Natural killer cell (primary cell): ENCODE data around the gene POLR1B. TPM values are rescaled to one million over a fixed set of nuclear protein-coding genes. Genes with fewer than 3 reads are reported as not detected.
"Not testable (repeated sequence)": the region's sequence is repeated elsewhere in the genome, so short reads cannot be mapped to it uniquely, and the experiment has no call there.

Experiments
- ATAC-seq, 3 donors: fragments of 150-1000 bp in 2 of 3; fragments of 200-7000 bp in 1 of 3; cut with Tn5 transposase; 1 replicate in 1 of 3; 2 replicates in 2 of 3; pipeline ENCODE4 v1.10.0; 2021; ENCODE audit warnings: mild to moderate bottlenecking in 2 of 3, moderate library complexity in 2 of 3
- DNase-seq, 2 donors: peaks; one replicate each; pipeline versions ENCODE4 v3.0.0 to v3.0.0-alpha.2; 2013 to 2021; ENCODE audit warnings: mixed read lengths in 1 of 2
- H3K27ac ChIP-seq: one replicate; pipeline ENCODE4 v1.5.1; 2013; ENCODE audit warnings: mild to moderate bottlenecking, low read length
- H3K27me3 ChIP-seq: one replicate; pipeline ENCODE4 v1.6.1; 2013; ENCODE audit warnings: low read length; ENCODE audit not compliant: control insufficient read depth, insufficient read depth
- H3K36me3 ChIP-seq: one replicate; pipeline ENCODE4 v1.6.1; 2013; ENCODE audit warnings: low read length; ENCODE audit not compliant: control insufficient read depth, insufficient read depth
- H3K4me1 ChIP-seq: one replicate; pipeline ENCODE4 v1.6.1; 2013; ENCODE audit warnings: low read length; ENCODE audit not compliant: control insufficient read depth, insufficient read depth
- H3K4me3 ChIP-seq: one replicate; pipeline ENCODE4 v1.5.1; 2013; ENCODE audit warnings: low read length
- H3K9me3 ChIP-seq: one replicate; pipeline ENCODE4 v1.6.1; 2013; ENCODE audit warnings: low read length; ENCODE audit not compliant: control insufficient read depth, insufficient read depth
- H3K27ac Mint-ChIP-seq, 2 donors: one replicate each; pipeline ENCODE4 v1.8.0; 2022; ENCODE audit warnings: mild to moderate bottlenecking in 2 of 2, mixed read lengths in 2 of 2, moderate library complexity in 1 of 2
- H3K27me3 Mint-ChIP-seq, 2 donors: one replicate each; pipeline ENCODE4 v1.8.0; 2022; ENCODE audit warnings: low read depth in 2 of 2, mixed read lengths in 2 of 2
- H3K36me3 Mint-ChIP-seq: one replicate; pipeline ENCODE4 v1.8.0; 2022; ENCODE audit warnings: mixed read lengths
- H3K4me1 Mint-ChIP-seq, 2 donors: one replicate each; pipeline ENCODE4 v1.8.0; 2022; ENCODE audit warnings: mixed read lengths in 2 of 2
- H3K4me3 Mint-ChIP-seq: one replicate; pipeline ENCODE4 v1.8.0; 2022; ENCODE audit warnings: mild to moderate bottlenecking, moderate library complexity, mixed read lengths
- H3K9me3 Mint-ChIP-seq, 2 donors: one replicate each; pipeline ENCODE4 v1.8.0; 2022; ENCODE audit warnings: mixed read lengths in 2 of 2
- WGBS: methylation state at CpG from one replicate; pipeline ENCODE4 v1.1.7; 2013; ENCODE audit warnings: missing lambda C conversion rate; ENCODE audit not compliant: insufficient coverage; 5-methylcytosine and 5-hydroxymethylcytosine counted together
- intact Hi-C: fragments of 100-400 bp; cut with micrococcal nuclease; formaldehyde crosslinking; loops from one replicate; pipeline ENCODE4 v1.14.2; 2022
- total RNA-seq, 4 donors: library from RNA; stranded (reverse); fragments of 120-200 nt in 1 of 4; gene quantifications; one replicate each; pipeline versions ENCODE4 v1.2.3 to v1.2.4, GENCODE V29; 2013 to 2022
- TF ChIP-seq, protein P1 (sequence below): fragments of 200-600 bp; IDR thresholded peaks from one replicate; pipeline ENCODE4 v1.8.0; 2022; ENCODE audit warnings: antibody characterized with exemption

POLR1B gene
- total RNA-seq, 3 donors from 2014 or later (not counting 1 experiment from before 2014, with no cell fraction given) = 16.2 to 26.5 (median 22.1) TPM

DNA sequence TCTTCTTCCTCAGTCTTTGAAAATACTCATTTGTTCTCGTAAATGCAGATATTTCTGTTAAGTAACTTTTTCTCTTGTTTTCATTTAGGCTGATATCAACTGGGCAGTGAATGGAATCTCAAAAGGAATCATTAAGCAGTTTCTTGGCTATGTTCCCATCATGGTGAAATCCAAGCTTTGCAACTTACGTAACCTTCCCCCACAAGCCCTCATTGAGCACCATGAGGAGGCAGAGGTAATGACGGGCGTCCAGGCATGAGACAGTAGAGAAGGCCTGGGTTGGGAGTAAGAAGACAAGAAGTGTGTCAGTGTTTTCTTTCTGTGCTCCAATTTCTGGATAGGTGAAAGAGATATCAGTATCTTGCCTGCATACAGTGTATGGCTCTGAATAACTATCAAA lies 5.1 kb downstream of the POLR1B start:
- ATAC-seq (no peak), DNase-seq (no peak)
- 92% methylated on average over 3 of the region's 4 CpGs for WGBS
- Mint-ChIP-seq H3K9me3 (no peaks in the 10 kb centered on the region), H3K27ac (no peak overlapping the region), H3K36me3 (peaks cover 26% of the 10 kb centered on the region), H3K4me1 (peaks cover 5 to 6% of the 10 kb centered on the region in 2 donors), H3K4me3 (no peak overlapping the region), H3K27me3 (no peaks in the 10 kb centered on the region)
- no peaks in the 10 kb centered on the region for H3K9me3 ChIP-seq
- TF ChIP-seq, protein P1, sequence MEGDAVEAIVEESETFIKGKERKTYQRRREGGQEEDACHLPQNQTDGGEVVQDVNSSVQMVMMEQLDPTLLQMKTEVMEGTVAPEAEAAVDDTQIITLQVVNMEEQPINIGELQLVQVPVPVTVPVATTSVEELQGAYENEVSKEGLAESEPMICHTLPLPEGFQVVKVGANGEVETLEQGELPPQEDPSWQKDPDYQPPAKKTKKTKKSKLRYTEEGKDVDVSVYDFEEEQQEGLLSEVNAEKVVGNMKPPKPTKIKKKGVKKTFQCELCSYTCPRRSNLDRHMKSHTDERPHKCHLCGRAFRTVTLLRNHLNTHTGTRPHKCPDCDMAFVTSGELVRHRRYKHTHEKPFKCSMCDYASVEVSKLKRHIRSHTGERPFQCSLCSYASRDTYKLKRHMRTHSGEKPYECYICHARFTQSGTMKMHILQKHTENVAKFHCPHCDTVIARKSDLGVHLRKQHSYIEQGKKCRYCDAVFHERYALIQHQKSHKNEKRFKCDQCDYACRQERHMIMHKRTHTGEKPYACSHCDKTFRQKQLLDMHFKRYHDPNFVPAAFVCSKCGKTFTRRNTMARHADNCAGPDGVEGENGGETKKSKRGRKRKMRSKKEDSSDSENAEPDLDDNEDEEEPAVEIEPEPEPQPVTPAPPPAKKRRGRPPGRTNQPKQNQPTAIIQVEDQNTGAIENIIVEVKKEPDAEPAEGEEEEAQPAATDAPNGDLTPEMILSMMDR = no peak
- H3K36me3 ChIP-seq = peaks cover 50% of the 10 kb centered on the region
- no peak overlapping the region for H3K27ac ChIP-seq
- intact Hi-C loops = no loop called here
- H3K4me1 ChIP-seq = peaks cover 10% of the 10 kb centered on the region
- H3K4me3 ChIP-seq = no peak overlapping the region
- no peaks in the 10 kb centered on the region for H3K27me3 ChIP-seq

DNA sequence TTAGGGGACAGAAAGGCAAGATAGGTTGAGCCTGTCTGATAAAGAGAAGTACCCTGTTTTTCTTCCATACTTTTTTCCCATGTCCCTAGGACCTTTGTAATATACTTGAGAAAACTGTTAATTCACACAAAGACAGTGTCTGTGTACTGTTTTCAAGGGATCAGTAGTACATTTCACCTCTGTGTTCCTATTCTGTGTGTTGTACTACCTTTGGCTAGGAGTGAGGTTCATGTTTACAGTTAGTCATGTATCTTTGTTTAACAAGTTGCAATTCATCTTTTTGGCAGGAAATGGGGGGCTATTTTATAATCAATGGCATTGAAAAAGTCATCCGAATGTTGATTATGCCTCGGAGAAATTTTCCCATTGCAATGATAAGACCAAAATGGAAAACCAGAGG lies 6.7 kb downstream of the POLR1B start:
- H3K27me3 Mint-ChIP-seq = no peaks in the 10 kb centered on the region
- TF ChIP-seq, protein P1 = no peak
- H3K36me3 Mint-ChIP-seq = peaks cover 26% of the 10 kb centered on the region
- peaks cover 5 to 6% of the 10 kb centered on the region in 2 donors for H3K4me1 Mint-ChIP-seq
- Histone ChIP-seq H3K9me3 (no peaks in the 10 kb centered on the region), H3K27me3 (no peaks in the 10 kb centered on the region), H3K36me3 (peaks cover 66% of the 10 kb centered on the region), H3K27ac (no peak overlapping the region), H3K4me3 (no peak overlapping the region), H3K4me1 (no peaks in the 10 kb centered on the region)
- WGBS = 90% methylated on average over 2 of the region's 2 CpGs
- no peak for ATAC-seq
- H3K9me3 Mint-ChIP-seq = no peaks in the 10 kb centered on the region
- no peak overlapping the region for H3K27ac Mint-ChIP-seq
- DNase-seq = no peak
- no peak overlapping the region for H3K4me3 Mint-ChIP-seq
- intact Hi-C loops = no loop called here

DNA sequence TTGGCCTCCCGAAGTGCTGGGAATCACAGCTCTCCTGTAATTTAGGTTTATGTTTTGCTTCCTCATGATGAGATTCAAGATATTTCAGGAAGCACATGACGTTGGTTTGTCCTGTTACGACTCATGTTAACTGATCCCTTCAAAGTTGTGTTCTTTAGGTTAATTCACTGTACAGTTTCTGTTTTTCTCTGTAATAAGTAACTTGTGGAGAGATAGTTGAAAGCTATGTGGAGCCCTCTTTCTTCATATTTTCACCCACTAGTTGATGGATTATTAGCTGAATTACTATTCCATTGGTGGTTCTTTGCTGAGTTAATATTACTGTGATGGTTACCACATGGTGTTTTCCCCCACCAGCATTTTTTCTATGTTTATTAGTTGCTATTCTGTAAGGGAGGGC lies 23.8 kb downstream of the POLR1B start:
- Mint-ChIP-seq H3K4me1 (no peaks in the 10 kb centered on the region), H3K27ac (no peak overlapping the region), H3K4me3 (no peak overlapping the region), H3K36me3 (peaks cover 33% of the 10 kb centered on the region), H3K9me3 (no peaks in the 10 kb centered on the region), H3K27me3 (no peaks in the 10 kb centered on the region)
- Histone ChIP-seq H3K27ac (no peak overlapping the region), H3K4me1 (no peaks in the 10 kb centered on the region), H3K36me3 (peaks cover 63% of the 10 kb centered on the region), H3K4me3 (no peak overlapping the region), H3K9me3 (no peaks in the 10 kb centered on the region), H3K27me3 (no peaks in the 10 kb centered on the region)
- intact Hi-C loops = no loop called here
- TF ChIP-seq, protein P1 = no peak
- WGBS = 69% methylated on average over 3 of the region's 3 CpGs
- no peak for ATAC-seq
- DNase-seq = no peak

DNA sequence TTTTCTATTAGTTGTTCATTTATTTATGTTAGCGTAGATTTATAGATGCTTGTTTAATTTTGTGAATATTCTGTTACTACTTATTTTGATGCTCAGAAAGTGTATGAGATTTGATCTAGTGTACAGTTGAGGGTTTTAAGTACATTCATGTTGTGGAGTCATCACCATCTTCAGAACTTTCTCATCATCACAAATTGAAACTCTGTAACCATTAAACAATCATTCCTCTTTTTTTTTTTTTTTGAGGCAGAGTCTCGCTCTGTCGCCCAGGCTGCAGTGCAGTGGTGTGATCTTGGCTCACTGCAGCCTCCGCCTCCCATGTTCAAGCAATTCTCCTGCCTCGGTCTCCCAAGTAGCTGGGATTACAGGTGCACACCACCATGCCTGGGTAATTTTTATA lies 24.2 kb downstream of the POLR1B start:
- H3K4me3 Mint-ChIP-seq, H3K27me3 ChIP-seq, H3K4me1 ChIP-seq, ATAC-seq, H3K4me3 ChIP-seq, H3K9me3 Mint-ChIP-seq, intact Hi-C loops, H3K27ac ChIP-seq, H3K27ac Mint-ChIP-seq, DNase-seq, H3K9me3 ChIP-seq, H3K4me1 Mint-ChIP-seq, H3K27me3 Mint-ChIP-seq: not testable (repeated sequence)
- WGBS = 98% methylated on average over 4 of the region's 5 CpGs
- peaks cover 33% of the 10 kb centered on the region for H3K36me3 Mint-ChIP-seq
- peaks cover 64% of the 10 kb centered on the region for H3K36me3 ChIP-seq
